ENCODE results near the gene CASP8AP2.

DNA sequence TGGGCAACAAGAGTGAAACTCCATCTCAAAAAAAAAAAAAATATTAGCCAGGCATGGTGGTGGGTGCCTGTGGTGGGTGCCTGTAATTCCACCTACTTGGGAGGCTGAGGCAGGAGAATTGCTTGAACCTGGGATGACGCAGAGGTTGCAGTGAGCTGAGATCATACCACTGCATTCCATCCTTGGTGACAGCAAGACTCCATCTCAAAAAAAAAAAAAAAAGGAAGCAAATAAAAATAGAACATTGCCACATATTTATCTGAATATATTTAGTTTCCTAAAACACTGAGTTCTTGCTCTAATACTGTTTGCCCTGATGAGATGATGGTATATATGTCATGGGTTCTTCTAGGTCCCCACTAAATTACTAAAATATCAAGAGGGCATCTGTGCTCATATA is 28.4 kb downstream of the CASP8AP2 start:
- TF ChIP-seq POLR2A (IDR thresholded peaks at IDR 0.05): no peak
- TF ChIP-seq, protein P1, sequence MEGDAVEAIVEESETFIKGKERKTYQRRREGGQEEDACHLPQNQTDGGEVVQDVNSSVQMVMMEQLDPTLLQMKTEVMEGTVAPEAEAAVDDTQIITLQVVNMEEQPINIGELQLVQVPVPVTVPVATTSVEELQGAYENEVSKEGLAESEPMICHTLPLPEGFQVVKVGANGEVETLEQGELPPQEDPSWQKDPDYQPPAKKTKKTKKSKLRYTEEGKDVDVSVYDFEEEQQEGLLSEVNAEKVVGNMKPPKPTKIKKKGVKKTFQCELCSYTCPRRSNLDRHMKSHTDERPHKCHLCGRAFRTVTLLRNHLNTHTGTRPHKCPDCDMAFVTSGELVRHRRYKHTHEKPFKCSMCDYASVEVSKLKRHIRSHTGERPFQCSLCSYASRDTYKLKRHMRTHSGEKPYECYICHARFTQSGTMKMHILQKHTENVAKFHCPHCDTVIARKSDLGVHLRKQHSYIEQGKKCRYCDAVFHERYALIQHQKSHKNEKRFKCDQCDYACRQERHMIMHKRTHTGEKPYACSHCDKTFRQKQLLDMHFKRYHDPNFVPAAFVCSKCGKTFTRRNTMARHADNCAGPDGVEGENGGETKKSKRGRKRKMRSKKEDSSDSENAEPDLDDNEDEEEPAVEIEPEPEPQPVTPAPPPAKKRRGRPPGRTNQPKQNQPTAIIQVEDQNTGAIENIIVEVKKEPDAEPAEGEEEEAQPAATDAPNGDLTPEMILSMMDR (IDR thresholded peaks at IDR 0.05): no peak
- no peak for TF ChIP-seq EP300 (IDR thresholded peaks at IDR 0.05)
